ENCODE measurements around the gene TM9SF1.
"Not testable (repeated sequence)": the region's sequence is repeated elsewhere in the genome, so short reads cannot be mapped to it uniquely, and the experiment has no call there.

The TM9SF1 gene

GRCh38 chr14:24224618-24225071, 29.4 kb upstream of the TM9SF1 start:
- no peak for DNase-seq

- not testable (repeated sequence) for DNase-seq
Measured at GRCh38 chr14:24222987-24223386, 27.7 kb upstream of the TM9SF1 start.

GRCh38 chr14:24219521-24219920, 24.3 kb upstream of the TM9SF1 start:
- no peak for DNase-seq

GRCh38 chr14:24219080-24219479, 23.8 kb upstream of the TM9SF1 start:
- DNase-seq, result no peak

GRCh38 chr14:24216876-24217275, 21.6 kb upstream of the TM9SF1 start:
- DNase-seq, result not testable (repeated sequence)

GRCh38 chr14:24216345-24216699, 21.1 kb upstream of the TM9SF1 start:
- no peak for DNase-seq

GRCh38 chr14:24215495-24216344, 20.5 kb upstream of the TM9SF1 start, which contains the start of gene MDP1:
TSS of gene MDP1 (minus strand) at chr14:24216066. CDS start at chr14:24215955, 111 bp downstream.
- peak; percentile 91 for DNase-seq

- peak; percentile 31 for DNase-seq
Measured at GRCh38 chr14:24213866-24214662, 18.8 kb upstream of the TM9SF1 start.

- peak; percentile 99 for DNase-seq
Measured at GRCh38 chr14:24212924-24213865, 18.0 kb upstream of the TM9SF1 start, which contains the start of gene CHMP4A. TSS of gene CHMP4A (minus strand) at chr14:24213488. CDS start at chr14:24213439, 49 bp downstream.

GRCh38 chr14:24211311-24211710, 16.1 kb upstream of the TM9SF1 start:
- DNase-seq, result no peak

- DNase-seq, result no peak
Measured at GRCh38 chr14:24207625-24208024, 12.4 kb upstream of the TM9SF1 start.

GRCh38 chr14:24207104-24207551, 11.9 kb upstream of the TM9SF1 start:
- no peak for DNase-seq

GRCh38 chr14:24206260-24207103, 11.2 kb upstream of the TM9SF1 start:
- no peak for DNase-seq

GRCh38 chr14:24204163-24205146, 9.2 kb upstream of the TM9SF1 start:
- DNase-seq, result no peak

GRCh38 chr14:24203249-24203886, 8.1 kb upstream of the TM9SF1 start:
- not testable (repeated sequence) for DNase-seq

GRCh38 chr14:24202538-24202937, 7.3 kb upstream of the TM9SF1 start:
- DNase-seq, result not testable (repeated sequence)

- no peak for DNase-seq
Measured at GRCh38 chr14:24198814-24199524, 3.7 kb upstream of the TM9SF1 start.

GRCh38 chr14:24197056-24197450, 1.8 kb upstream of the TM9SF1 start:
- peak; percentile 49 for DNase-seq

All from hematopoietic multipotent progenitor cell treated with erythropoietin and hydrocortisone succinate and interleukin-3 and kit ligand, for 8 days (in vitro differentiated cells).